NCI-H524 (cell line): ENCODE results near the gene LRRC63.
"Not testable (repeated sequence)": the region's sequence is repeated elsewhere in the genome, so short reads cannot be mapped to it uniquely, and the experiment has no call there.

Experiments used
- DNase-seq, 2 experiments: peaks; one replicate each; lab custom pipeline; 2025; lab: John Stamatoyannopoulos, UW

The LRRC63 gene, protein sequence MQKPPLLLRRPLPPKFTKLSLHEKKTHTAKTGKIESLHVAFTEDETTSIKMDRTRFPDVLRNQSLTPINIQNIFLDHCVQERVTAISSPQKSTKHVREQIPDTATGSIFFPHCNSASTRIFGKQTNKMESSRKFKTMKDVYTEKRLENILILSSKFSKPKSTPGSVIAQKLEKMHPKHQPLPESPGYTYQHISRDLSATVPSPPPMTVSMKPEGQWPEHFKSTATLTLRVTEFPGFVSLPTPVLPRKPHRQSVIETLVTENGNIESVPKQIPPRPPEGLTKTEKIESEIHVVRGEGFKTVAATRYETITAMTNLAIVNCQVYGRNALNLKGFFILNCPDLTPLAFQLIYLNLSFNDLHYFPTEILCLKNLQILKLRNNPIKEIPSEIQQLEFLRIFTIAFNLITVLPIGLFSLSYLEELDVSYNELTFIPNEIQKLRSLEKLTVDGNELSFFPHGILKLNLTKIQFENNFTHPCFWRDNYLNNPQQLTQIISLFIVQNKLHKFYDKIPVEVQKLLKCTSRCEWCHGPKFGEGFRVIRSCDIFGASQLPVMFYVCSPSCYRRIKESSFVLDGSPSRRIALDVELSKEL

DNA sequence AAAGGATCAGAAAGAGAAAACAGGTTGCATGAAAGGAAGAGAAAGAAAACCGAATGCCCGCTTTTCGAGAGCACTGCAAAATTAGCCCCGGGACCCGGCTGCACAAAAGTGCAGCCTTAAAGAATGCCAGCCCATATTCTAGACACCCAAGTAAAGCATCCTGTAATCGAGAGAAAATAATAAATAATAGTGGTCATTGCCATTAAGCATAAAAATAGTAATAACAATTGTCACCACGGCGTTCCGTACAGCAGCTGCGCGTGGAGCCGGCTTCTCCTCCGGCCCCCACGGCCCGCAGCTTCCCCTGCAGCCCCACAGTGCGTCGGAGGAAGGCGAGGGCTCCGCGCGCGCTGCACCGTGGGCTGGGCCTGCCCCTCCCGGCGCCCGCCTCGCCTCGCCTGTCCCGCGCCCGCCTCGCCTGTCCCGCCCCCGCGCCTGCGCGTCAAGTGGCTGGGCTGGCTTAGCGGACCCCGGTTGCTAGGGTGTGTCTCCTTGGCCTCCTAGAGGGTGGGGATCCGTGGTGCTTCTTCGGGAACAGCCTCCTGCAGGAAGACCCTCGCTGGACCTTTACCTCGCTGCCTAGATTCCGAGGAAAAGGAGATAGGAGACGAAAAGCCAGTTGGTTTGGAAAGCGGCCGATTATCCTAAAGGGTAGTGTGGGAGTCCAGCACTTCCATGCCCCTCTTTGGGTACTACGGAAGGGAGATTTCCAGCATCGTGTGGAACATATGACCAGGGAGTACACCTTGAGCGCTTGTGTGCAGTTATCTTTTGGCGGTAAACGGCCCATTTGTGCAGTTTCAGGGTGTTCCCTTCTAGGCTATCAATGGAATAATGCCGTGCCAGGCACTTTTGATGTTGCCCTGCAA lies at the start of gene LRRC63:
Gene LRRC63 (plus strand): TSS at position 446 of the 869 bp plus-strand sequence. CDS start 1,107 bp downstream, outside the sequence.
- DNase-seq, result peak; percentile 64 to 76

DNA sequence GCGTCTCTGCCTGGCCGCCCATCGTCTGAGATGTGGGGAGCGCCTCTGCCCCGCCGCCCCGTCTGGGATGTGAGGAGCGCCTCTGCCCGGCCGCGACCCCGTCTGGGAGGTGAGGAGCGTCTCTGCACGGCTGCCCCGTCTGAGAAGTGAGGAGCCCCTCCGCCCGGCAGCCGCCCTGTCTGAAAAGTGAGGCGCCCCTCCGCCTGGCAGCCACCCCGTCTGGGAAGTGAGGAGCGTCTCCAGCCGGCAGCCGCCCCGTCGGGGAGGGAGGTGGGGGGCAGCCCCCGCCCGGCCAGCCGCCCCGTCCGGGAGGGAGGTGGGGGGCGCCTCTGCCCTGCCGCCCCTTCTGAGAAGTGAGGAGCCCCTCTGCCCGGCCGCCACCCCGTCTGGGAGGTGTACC lies 49.0 kb upstream of the LRRC63 start:
- not testable (repeated sequence) for DNase-seq

DNA sequence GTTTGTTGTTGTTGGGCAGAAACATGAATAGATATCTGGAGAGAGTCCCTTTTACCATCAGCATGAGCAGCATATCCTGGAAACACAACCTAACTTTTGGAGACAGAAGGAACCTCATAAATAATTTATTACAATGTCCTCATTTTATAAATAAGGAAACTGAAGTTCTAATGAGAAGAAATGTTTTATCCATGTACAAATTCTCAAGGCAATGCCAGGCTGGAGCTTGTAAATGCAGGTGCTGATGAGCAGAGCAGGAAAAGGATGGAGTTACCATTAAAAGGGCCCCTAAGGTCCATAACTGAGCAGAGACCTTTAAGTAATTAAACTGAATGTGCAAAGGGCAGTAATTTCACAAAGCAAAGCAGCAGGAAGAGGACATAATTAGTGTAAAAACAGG lies 47.1 kb upstream of the LRRC63 start:
- no peak for DNase-seq

DNA sequence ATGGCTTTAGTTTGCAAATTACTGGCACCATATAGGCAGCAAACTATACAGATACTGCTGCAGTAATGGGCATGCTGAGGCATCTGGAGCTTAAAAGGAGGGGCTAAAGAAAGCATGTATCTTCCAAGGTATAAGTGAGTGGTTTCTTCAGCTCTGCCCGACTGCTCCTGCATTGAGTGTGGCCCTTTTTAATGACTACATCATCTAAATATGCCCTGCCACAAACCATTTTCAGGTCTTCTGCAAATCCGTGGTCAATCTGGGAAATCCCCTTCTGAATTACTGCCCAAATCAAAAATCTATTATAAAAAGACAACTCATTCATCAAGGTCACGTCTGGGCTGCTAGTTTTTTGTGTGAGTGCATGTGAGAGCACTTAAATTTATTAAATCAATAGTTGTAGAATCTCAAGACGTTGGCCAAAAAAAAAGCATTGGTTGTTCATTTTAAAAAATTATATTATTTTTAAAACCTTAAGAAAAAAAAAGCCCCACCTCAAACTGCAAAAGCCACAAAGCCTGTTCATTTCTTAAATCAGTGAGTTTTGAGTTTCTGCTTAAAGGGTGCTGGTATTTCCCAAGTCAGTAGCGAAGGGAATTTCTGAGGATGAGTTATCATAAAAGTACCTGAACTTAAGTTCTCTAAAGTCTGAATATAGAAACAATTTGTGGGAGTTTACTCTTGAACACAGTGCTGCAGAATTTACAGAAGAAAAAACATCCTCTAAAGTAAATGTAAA lies 46.1 kb upstream of the LRRC63 start:
- DNase-seq, result no peak

DNA sequence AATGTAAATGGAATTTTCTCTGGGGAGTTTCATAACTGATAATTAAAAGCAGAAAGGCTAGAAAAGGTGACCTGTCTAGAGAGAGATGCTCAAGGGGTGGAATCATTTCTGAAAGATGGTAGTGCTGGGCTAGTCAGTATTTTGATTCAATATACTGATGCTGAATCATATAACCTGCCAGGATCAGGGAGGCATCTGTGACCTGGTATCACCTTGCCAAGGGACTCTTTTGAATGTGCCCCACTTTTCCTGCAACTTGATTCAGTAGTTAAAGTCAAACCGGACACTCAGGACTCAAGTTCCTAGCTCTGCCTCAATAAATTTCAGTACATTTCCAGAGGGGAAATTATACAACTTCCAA lies 45.5 kb upstream of the LRRC63 start:
- no peak for DNase-seq

DNA sequence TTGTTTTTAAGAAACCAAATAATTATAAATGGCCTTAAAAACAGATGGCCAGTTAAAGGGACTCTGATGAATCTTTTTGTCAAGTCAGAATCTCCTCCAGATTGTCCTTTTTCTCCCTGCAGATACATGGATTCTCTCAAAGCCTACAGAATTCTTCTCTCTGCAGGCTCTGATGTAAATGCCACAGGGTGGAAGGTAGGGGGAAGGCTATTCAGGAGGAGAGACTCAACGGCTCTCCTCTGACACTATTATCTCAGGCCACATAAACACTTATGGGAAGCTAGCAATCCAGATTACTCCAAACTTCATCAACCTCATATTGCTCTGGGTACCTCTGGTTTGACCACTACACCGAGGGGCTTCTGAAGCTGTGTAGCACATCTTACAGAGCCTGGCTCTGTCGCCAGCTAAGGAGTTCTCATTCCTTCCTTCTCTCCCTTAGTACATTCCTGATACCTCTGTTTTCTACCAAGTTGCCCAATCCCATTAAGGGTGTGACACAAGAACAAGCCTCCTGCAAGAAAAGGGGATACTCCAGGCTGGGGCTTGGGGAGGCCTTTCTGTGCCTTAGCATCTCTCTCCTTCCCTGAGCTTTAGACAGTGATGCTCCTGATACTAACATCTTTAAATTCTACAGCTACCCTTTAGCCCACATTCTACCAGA lies 44.6 kb upstream of the LRRC63 start:
- no peak for DNase-seq

DNA sequence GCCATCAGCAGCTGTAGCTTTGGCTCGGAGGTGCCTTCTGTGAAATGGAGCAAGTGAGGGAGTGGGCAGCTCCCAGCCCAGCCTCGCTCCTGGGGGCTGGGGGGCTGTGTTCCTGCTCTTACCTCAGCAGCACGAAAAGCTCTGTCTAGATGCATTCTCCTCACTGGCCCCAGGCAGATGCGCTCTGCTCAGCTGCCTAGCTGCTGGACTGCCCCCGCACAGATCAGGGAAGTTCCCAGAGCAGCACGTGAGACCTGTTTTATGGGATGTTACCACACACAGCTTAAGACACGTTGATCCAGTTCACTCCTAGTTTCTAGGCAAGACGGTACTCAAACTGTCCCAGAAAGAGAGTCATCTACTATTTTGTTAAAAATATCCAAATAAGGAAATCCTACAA lies 43.4 kb upstream of the LRRC63 start:
- no peak for DNase-seq

DNA sequence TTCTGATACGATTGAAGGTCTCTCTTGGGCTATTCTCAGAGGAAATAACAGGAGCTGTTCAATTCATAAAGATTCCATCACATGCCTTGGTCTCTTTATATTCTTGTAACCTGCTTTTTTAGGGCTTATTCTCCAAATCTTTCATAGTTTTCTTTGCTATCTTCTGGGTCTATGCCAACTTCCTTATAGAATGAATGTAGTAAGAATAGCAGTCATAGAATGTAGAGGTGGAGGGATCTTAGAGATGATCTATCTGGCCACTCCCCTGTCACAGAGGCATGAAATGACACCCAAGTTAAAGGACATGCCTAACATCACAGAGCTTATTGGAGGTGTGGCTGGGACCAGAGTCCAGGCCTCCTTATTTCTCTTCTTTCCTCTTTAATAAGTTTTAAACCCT lies 42.9 kb upstream of the LRRC63 start:
- no peak for DNase-seq

DNA sequence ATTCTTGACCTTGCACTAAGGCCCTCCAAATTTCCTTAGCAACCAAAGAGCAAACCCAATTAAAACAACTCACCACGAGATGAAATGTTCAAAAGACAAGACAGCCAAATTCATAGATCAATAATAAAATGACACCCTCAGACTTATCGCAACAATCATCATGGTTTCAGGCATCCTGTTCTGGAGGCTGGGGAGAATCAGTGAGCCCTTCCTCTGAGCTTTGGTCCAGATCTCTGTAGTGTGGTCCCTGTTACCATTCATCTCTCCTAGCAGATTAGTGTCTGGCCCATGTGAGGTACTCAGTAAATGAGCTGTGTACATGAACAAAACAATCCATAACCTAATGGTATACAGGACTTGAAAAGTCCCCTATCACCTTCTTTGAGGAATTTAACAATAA lies 42.0 kb upstream of the LRRC63 start:
- no peak for DNase-seq

DNA sequence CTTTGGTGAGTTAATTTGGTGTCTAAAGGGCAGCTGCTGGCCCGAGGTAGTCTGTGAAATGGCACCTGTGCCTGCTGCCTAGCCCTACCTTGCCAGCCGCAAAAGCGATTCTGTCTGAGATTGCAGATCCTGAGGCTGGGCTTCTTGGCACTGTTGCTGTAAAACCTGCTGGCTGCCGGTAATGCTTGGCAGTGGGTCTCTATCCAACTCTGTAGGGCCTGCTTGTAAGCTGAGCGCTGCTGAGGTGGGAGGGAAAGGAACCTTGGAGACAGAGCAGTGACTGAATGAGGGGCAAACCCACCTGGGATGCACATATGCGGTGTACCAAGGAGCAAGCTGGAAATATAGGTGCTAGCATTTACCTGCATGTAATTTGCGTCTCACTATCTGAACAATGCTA lies 41.5 kb upstream of the LRRC63 start:
- no peak for DNase-seq

DNA sequence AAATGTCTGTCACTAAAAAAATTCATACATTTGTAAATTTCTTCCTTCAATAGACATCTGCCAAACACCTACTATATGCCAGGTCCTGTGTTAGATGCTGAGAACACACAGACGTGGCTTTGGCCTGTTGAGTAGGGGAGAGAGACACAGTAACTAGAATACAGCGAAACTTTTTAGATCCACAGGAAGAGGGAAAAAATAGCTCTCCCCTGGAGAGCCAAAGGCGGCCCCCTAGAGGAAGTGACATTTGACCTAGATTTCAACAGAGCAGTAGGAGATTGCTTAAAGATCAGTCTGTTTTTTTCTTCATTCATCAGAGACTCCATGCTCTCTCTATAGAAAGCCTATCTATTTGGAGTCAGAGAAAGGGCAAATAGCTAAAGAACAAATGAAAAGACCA lies 41.0 kb upstream of the LRRC63 start:
- no peak for DNase-seq

DNA sequence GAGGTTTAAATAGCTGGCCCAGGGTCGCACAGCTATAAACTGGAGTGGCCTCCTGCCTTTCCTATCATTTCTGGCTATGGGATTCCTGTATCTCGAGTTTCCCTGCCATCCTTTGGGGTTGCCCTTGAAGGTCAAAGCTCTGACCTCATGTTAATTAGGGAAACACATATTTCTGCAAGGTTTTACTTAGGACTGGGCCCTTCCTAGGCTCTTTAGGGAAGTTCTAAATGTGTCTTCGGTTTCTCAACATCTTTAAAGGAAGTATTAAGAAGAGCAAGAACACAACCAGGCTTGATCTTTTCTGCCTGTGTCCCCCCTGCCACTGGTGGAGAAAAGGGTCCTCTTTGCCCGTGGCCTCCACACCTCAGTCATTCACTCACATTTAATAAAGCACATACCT lies 40.5 kb upstream of the LRRC63 start:
- DNase-seq, result no peak

DNA sequence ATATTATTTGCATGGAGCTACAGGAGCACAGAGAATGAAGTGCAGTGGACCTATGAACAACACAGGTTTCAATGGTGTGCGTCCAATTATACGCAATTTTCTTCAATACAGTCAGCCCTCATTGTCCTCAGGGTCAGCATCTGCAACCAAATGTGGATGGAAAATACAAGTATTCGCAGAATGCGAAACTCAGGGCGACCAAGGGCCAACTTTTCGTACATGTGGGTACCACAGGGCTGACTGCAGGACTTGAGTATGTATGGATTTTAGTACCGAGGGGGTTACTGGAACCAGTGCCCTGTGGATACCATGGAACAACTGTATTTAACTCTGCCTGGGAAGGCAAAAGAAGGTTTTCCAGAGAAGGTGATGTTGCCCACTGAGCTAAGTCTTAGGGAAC lies 40.0 kb upstream of the LRRC63 start:
- no peak for DNase-seq

DNA sequence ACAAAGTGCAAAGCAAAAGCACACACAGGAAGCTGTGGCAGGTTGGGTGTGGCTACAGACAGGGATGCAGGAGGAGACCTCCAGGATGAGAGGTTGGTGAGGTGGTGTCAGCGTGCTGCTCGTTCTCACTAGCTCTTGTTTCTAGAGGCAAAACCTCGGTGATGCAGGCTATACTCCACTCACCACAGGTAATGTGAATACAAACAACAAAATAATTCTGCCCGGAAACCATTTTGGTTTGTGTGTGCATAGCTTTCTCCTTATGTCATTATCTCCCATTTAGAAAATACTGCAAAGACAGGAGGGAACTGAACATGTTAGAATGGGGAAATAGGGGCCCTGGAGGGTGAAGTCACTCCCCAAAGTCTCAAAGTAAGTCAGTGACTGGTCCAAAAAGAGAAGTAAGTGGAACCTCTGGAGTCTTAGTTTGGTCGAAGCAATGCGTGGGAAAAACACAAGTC lies 39.2 kb upstream of the LRRC63 start:
- no peak for DNase-seq

DNA sequence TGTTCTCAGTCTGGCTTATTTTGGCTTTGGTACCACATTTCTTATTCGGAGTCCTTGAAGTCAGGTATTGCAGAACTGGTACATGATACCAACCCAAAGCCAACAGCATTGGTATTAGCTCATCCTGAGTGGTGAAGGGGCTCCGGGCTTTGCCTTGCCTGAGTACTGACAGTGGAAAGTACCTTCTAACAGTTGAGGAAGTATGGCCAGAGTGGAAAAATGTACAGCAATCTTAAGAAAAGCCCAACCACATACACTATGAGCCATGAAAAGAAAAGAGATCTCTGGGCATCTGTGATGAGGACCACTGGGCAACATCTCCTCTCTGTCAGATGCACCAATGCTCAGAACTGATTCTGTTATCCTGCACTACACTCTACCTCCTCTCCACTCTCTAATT lies 38.1 kb upstream of the LRRC63 start:
- DNase-seq, result no peak

DNA sequence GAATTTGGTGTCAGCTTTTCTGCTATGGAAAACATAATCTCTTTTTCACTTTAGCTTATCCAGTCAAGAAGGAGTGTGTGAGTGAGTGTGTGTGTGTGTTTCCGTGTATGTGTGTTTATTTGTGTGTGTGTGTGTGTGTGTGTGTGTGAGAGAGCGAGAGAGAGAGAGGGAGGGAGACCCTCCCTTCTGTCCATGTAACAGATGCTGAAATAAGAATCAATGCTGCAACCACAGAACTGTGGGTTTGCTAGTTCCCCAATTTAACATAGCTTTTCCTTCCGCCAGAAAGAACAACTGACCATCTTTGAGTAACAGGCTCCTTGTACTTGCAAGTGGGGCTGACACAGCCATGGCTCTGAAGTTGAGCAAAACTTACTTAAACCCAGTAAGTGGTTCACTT lies 35.0 kb upstream of the LRRC63 start:
- no peak for DNase-seq

DNA sequence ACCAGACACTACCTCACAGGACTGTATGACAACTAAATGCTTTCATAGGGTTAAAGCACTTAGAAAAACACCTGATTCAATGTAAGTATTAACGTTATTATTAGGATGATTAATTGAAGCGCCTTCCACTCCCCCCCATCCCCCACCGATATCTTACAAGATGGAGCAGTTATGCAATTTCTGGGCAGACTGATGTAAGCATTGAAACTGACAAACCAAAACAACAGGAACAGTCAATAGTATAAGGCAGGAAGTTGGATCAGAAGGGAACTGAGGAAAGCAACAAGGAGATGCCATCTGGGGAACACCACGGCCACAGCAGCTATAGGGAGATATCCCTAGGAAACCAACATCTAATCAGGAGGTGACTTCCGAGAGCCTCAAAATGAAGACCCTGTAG lies 33.6 kb upstream of the LRRC63 start:
- DNase-seq, result no peak

DNA sequence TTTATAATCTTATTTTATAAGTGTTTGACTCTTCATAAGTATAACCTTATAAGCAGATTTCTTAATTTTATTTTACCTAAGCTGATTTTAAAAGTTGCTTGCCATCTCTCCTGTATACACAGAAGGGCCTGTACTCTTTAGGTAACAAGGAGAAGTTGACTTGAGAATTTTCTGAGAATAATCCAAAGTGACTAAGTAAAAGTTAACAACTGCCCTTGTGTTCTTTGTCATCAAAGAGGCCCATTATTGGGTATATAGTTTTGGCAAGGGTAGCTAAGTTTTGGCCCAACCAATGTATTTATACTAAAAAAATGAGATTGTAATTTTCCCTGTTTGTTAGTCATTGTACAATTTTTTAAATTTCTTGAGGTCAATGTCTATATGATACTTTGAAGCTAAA lies 32.9 kb upstream of the LRRC63 start:
- DNase-seq, result no peak

DNA sequence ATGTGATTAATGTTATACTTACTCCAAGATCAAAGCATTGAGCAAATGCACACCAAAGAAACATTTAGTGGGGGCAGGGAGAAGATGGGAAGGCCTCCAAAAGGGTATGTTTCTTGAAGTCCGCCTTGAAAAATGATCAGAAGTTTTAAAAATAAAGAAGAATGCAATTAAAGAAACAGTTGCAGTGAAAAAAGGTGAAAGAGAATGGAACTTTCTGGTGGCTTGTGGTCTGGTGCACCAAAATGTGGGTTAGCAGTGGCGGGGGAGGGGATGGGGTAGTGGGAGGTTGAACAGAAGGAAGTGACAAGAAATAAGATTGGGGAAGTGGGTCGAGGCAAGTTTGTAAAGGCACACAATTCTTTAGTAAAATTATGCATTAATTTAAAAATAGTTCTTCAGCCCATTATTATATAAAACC lies 32.2 kb upstream of the LRRC63 start:
- no peak for DNase-seq

DNA sequence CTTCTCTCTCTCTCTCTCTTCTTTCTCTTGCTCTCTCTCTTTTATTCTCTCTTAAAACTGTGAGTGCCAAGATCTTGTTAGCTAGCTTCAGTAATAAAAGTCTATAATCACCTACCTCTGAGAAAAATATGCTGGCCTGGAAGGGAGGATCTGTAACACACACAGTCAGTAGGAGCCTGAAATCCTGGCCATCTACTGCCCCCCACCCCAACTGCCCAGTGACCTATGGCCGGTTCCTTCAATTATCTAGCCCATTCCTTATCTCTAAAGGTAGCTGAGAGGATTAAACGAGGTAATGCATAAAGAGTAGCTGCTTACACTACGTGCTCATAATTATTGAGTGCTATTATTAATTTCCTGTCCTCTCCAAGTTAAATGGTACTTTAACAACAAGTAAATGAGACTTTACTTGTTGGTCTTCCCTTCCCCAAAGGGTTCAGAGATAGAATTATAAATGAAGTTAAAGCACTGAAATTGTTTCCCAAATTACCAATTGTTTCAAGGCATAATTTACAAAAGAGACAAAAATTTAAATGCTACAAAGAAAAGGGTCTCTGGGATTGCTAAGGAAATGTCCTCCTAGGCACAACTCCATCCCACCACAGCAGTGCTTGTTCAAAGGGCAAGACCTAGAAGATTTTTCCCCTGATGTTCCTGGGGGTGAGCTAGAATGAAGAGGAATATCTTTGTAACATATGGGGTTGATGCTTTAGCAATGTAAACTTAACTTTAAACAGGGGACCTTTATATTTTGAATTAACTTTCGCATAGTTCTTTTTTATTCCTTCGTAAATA lies 31.6 kb upstream of the LRRC63 start:
- no peak for DNase-seq

DNA sequence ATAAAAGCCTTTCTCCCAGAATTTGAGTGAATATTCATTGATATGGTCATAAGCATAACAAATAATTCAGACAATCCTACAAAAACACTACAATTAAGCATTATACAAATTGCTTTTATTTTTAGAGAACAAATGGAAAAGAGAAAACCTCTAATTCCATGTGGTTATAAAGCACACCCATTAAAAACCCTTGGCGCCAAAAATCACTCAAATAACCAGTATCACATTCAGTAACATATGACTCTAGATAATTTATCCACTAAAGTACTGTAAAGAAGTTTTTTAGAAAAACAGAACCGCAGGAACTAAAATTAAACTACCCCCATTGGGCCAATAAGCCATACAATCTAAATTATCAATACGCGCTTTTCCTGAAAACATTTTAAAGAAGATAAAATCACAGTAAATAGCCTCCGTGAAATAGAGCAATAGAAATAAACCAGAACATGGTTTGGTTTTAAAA lies 30.3 kb upstream of the LRRC63 start:
- no peak for DNase-seq
